ENCODE data around the gene SRI. TPM values are rescaled to one million over a fixed set of nuclear protein-coding genes. Genes with fewer than 3 reads are reported as not detected.

Gene SRI
- total and polyA plus RNA-seq, 9 donors = 45.4 to 151 (median 82.4) TPM

- H3K9me3 ChIP-seq = peaks cover 0 to 4% of the 10 kb centered on the region in 2 donors
- TF ChIP-seq POLR2A (IDR thresholded peaks at IDR 0.05) = no peak
- no peak for DNase-seq
- no peaks in the 10 kb centered on the region for H3K36me3 ChIP-seq
- no peak overlapping the region for H3K4me3 ChIP-seq
- H3K27me3 ChIP-seq = no peaks in the 10 kb centered on the region
- no peaks in the 10 kb centered on the region for H3K4me1 ChIP-seq (ENCODE audit: insufficient read depth)
- intact Hi-C loops (cut with DNase I) = no loop called here
- H3K27ac ChIP-seq = no peak overlapping the region
Measured at GRCh38 chr7:88256906-88257305, 37.1 kb upstream of the SRI start.

GRCh38 chr7:88254721-88255424 is 35.0 kb upstream of the SRI start:
- DNase-seq = no peak
- Histone ChIP-seq H3K9me3 (peaks cover 0 to 4% of the 10 kb centered on the region in 2 donors), H3K27ac (no peak overlapping the region), H3K36me3 (no peaks in the 10 kb centered on the region), H3K4me3 (no peak overlapping the region), H3K4me1 (ENCODE audit: insufficient read depth) (no peaks in the 10 kb centered on the region), H3K27me3 (no peaks in the 10 kb centered on the region)
- TF ChIP-seq POLR2A (IDR thresholded peaks at IDR 0.05) (no peak), EP300 (IDR thresholded peaks at IDR 0.05) (no peak), CTCF (IDR thresholded peaks at IDR 0.05) (no peak)
- intact Hi-C loops (cut with DNase I) = no loop called here
- 82 to 96% (median 92%) methylated on average over 2 of the region's 2 CpGs for WGBS, 3 donors

- H3K4me3 ChIP-seq = no peak overlapping the region
- no peaks in the 10 kb centered on the region for H3K27me3 ChIP-seq
- intact Hi-C loops (cut with DNase I) = no loop called here
- no peak overlapping the region for H3K27ac ChIP-seq
- H3K9me3 ChIP-seq = peaks cover 0 to 4% of the 10 kb centered on the region in 2 donors
- no peaks in the 10 kb centered on the region for H3K36me3 ChIP-seq
- no peak for DNase-seq
- H3K4me1 ChIP-seq (ENCODE audit: insufficient read depth) = no peaks in the 10 kb centered on the region
- TF ChIP-seq EP300 (IDR thresholded peaks at IDR 0.05) = no peak
- TF ChIP-seq CTCF (IDR thresholded peaks at IDR 0.05) = no peak
- TF ChIP-seq POLR2A (IDR thresholded peaks at IDR 0.05) = no peak
Measured at GRCh38 chr7:88253640-88254039, 33.8 kb upstream of the SRI start.

GRCh38 chr7:88244258-88244657 is 24.4 kb upstream of the SRI start:
- peaks cover 2% of the 10 kb centered on the region for H3K4me1 ChIP-seq (ENCODE audit: insufficient read depth)
- WGBS, 3 donors = 84 to 86% (median 85%) methylated on average over 1 of the region's 1 CpG
- no peaks in the 10 kb centered on the region for H3K36me3 ChIP-seq

More at GRCh38 chr7:88244258-88244657, 24.4 kb upstream of the SRI start:
- no peak for DNase-seq
- H3K27ac ChIP-seq = no peak overlapping the region
- H3K27me3 ChIP-seq = no peaks in the 10 kb centered on the region
- intact Hi-C loops (cut with DNase I) = no loop called here
- no peak overlapping the region for H3K4me3 ChIP-seq
- TF ChIP-seq POLR2A (IDR thresholded peaks at IDR 0.05) (no peak), EP300 (IDR thresholded peaks at IDR 0.05) (no peak), CTCF (IDR thresholded peaks at IDR 0.05) (no peak)
- no peaks in the 10 kb centered on the region for H3K9me3 ChIP-seq
